Hepatocyte (in vitro differentiated cells): ENCODE results near the gene ARHGAP10. TPM values are rescaled to one million over a fixed set of nuclear protein-coding genes. Genes with fewer than 3 reads are reported as not detected.

ENCODE experiments used
- DNase-seq: peaks from one replicate; pipeline ENCODE4 v3.0.0-alpha.2; 2016; ENCODE audit warnings: low spot score
- H2AFZ ChIP-seq: fragments of 200-600 bp; sonication (generic); 2 replicates; pipeline ENCODE4 v1.6.0; 2016; ENCODE audit warnings: antibody characterized with exemption, mild to moderate bottlenecking
- H3K27ac ChIP-seq: fragments of 200-600 bp; sonication (generic); 2 replicates; pipeline ENCODE4 v1.5.1; 2016; ENCODE audit warnings: mild to moderate bottlenecking
- H3K27me3 ChIP-seq: fragments of 200-600 bp; sonication (generic); 2 replicates; pipeline ENCODE4 v1.6.1; 2016
- H3K36me3 ChIP-seq: fragments of 200-600 bp; sonication (generic); replicated peaks from 2 replicates; pipeline ENCODE4 v1.5.1; 2016; ENCODE audit warnings: low read depth; ENCODE audit not compliant: insufficient read depth
- H3K4me1 ChIP-seq: fragments of 200-600 bp; sonication (generic); 2 replicates; pipeline ENCODE4 v1.5.1; 2016; ENCODE audit warnings: mild to moderate bottlenecking, moderate library complexity; ENCODE audit not compliant: insufficient read depth
- H3K4me2 ChIP-seq: fragments of 200-600 bp; sonication (generic); 2 replicates; pipeline ENCODE4 v1.6.0; 2016
- H3K4me3 ChIP-seq: fragments of 200-600 bp; sonication (generic); 2 replicates; pipeline ENCODE4 v1.5.1; 2016; ENCODE audit warnings: mild to moderate bottlenecking
- H3K79me2 ChIP-seq: fragments of 200-600 bp; sonication (generic); 2 replicates; pipeline ENCODE4 v1.6.0; 2017; ENCODE audit warnings: mild to moderate bottlenecking
- H3K9me2 ChIP-seq: fragments of 200-600 bp; sonication (generic); replicated peaks from 2 replicates; pipeline ENCODE4 v1.6.0; 2017; ENCODE audit warnings: mild to moderate bottlenecking; ENCODE audit not compliant: insufficient read depth
- H3K9me3 ChIP-seq: fragments of 200-600 bp; sonication (generic); 2 replicates; pipeline ENCODE4 v1.5.1; 2016; ENCODE audit warnings: low read depth, mild to moderate bottlenecking
- H4K20me1 ChIP-seq: fragments of 200-600 bp; sonication (generic); 2 replicates; pipeline ENCODE4 v1.6.0; 2016; ENCODE audit warnings: mild to moderate bottlenecking; ENCODE audit not compliant: insufficient read depth, poor library complexity, severe bottlenecking
- CTCF ChIP-seq: fragments of 200-600 bp; sonication (generic); IDR thresholded peaks from 2 replicates; pipeline ENCODE4 v1.5.1; 2016; ENCODE audit warnings: antibody characterized with exemption, mild to moderate bottlenecking; ENCODE audit not compliant: poor library complexity
- EZH2 ChIP-seq: fragments of 200-600 bp; sonication (generic); IDR thresholded peaks from 2 replicates; pipeline ENCODE4 v1.6.1; 2016; ENCODE audit warnings: antibody characterized with exemption, mild to moderate bottlenecking, borderline replicate concordance
- EZH2phosphoT487 ChIP-seq: fragments of 200-600 bp; sonication (generic); IDR thresholded peaks from one replicate; pipeline ENCODE4 v1.6.1; 2018; ENCODE audit warnings: antibody characterized with exemption, mild to moderate bottlenecking, low read depth, moderate library complexity; ENCODE audit not compliant: unreplicated experiment, severe bottlenecking
- WGBS: methylation state at CpG from one replicate; pipeline ENCODE4 v1.1.6; 2016; ENCODE audit warnings: low lambda C conversion rate; ENCODE audit errors: missing lambda C conversion rate; 5-methylcytosine and 5-hydroxymethylcytosine counted together
- polyA plus RNA-seq: library from polyadenylated mRNA; unstranded; fragments of >200 nt; fragmentation: Nextera tagmentation; extraction: Ambion mirVana; gene quantifications from 2 replicates; pipeline ENCODE4 v1.2.1, GENCODE V29; 2016
- total RNA-seq: library from RNA; depleted of rRNA; stranded (reverse); fragments of >200 nt; gene quantifications from 2 replicates; pipeline ENCODE4 v1.2.3, GENCODE V29; 2014

ARHGAP10 gene
- total and polyA plus RNA-seq, 2 experiments from 2014 or later = 16.8 to 23.4 TPM

- H3K27ac ChIP-seq = peak overlapping the region; percentile 57
- H3K4me2 ChIP-seq = no peak overlapping the region
- H3K9me3 ChIP-seq = no peaks in the 10 kb centered on the region
- H2AFZ ChIP-seq = no peak overlapping the region
- 67% methylated on average over 4 of the region's 4 CpGs for WGBS
- H3K27me3 ChIP-seq = no peaks in the 10 kb centered on the region
- H3K4me1 ChIP-seq = peaks cover 27% of the 10 kb centered on the region
- peaks cover 81% of the 10 kb centered on the region for H3K79me2 ChIP-seq
- no peak overlapping the region for H3K4me3 ChIP-seq
- TF ChIP-seq EZH2phosphoT487 = no peak
- no peak for TF ChIP-seq EZH2
- TF ChIP-seq CTCF = no peak
- no peak for DNase-seq
- H4K20me1 ChIP-seq = peaks cover 4% of the 10 kb centered on the region
- no peaks in the 10 kb centered on the region for H3K36me3 ChIP-seq
- H3K9me2 ChIP-seq = no peaks in the 10 kb centered on the region
These were observed 21.2 kb downstream of the ARHGAP10 start for GRCh38 chr4:147753047-147753446.

DNA sequence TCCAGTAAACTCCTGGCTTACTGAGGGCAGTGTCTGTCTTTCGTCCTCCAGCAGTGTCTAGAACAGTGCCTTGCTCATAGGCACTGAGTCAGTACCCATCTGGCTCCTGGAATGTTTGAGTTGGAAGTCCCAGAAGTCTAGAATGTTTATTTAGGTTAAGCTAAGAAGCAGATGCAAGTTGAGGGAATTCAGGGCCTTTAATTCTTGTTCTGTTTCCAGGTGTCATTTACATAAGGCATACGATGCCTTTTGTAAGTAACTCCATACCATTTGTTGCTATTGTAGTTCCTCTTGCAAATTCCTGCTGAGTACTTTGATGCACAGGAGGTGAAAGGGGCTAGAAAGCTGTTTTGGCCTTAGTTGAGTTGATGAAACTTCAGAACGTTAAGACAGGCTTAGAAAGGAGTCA is 22.2 kb downstream of the ARHGAP10 start:
- Histone ChIP-seq H2AFZ (no peak overlapping the region), H3K4me2 (no peak overlapping the region), H3K9me3 (no peaks in the 10 kb centered on the region), H4K20me1 (peaks cover 4% of the 10 kb centered on the region), H3K79me2 (peaks cover 85% of the 10 kb centered on the region), H3K4me1 (peaks cover 27% of the 10 kb centered on the region), H3K36me3 (no peaks in the 10 kb centered on the region), H3K4me3 (no peak overlapping the region), H3K27ac (peak overlapping the region; percentile 57), H3K9me2 (no peaks in the 10 kb centered on the region), H3K27me3 (no peaks in the 10 kb centered on the region)
- TF ChIP-seq EZH2phosphoT487 (no peak), EZH2 (no peak), CTCF (no peak)
- no peak for DNase-seq
- WGBS = 49% methylated on average over 3 of the region's 3 CpGs

GRCh38 chr4:147755561-147756295 is 23.8 kb downstream of the ARHGAP10 start:
- Histone ChIP-seq H3K9me3 (no peaks in the 10 kb centered on the region), H4K20me1 (peaks cover 1% of the 10 kb centered on the region), H3K79me2 (peaks cover 69% of the 10 kb centered on the region), H3K27me3 (no peaks in the 10 kb centered on the region), H3K4me3 (no peak overlapping the region), H3K36me3 (no peaks in the 10 kb centered on the region), H2AFZ (no peak overlapping the region), H3K4me2 (peak overlapping the region; percentile 27), H3K9me2 (no peaks in the 10 kb centered on the region), H3K27ac (peak overlapping the region; percentile 53), H3K4me1 (peaks cover 23% of the 10 kb centered on the region)
- WGBS = 67% methylated on average over 3 of the region's 3 CpGs
- TF ChIP-seq CTCF (no peak), EZH2phosphoT487 (no peak), EZH2 (no peak)
- no peak for DNase-seq
